ENCODE results near the gene BRSK2. TPM values are rescaled to one million over a fixed set of nuclear protein-coding genes. Genes with fewer than 3 reads are reported as not detected.

Gene BRSK2
- polyA plus RNA-seq, 1 of the 3 experiments (the other 2 are of a cell fraction), result 0.64 TPM

- POLR2A ChIA-PET, result no interaction called here
- Histone ChIP-seq H3K9me3 (no peaks in the 10 kb centered on the region), H3K4me1 (ENCODE audit: control insufficient read depth in 1 of 2, insufficient read depth in 2 of 2, low read depth in 1 of 2, low read length in 1 of 2) (peaks cover 0 to 10% of the 10 kb centered on the region in 2 experiments; a peak in 1 of 4 replicates), H3K4me3 (ENCODE audit: low read depth in 2 of 2, low read length in 1 of 2) (no peak overlapping the region), H4K20me1 (ENCODE audit: insufficient read depth) (no peaks in the 10 kb centered on the region), H3K27ac (ENCODE audit: low read depth in 2 of 2, low read length in 1 of 2) (no peak overlapping the region), H3K36me3 (replicated peaks in 1 of 2; ENCODE audit: control insufficient read depth in 1 of 2, insufficient read depth in 2 of 2, low read length in 1 of 2) (no peaks in the 10 kb centered on the region), H3K27me3 (ENCODE audit: insufficient read depth) (no peaks in the 10 kb centered on the region), H3F3A (replicated peaks; ENCODE audit: insufficient read depth) (no peaks in the 10 kb centered on the region), H3K79me2 (ENCODE audit: insufficient read depth) (no peaks in the 10 kb centered on the region), H3K9ac (no peak overlapping the region), H3K4me2 (no peak overlapping the region), H3K9me2 (no peaks in the 10 kb centered on the region), H2AFZ (ENCODE audit: low read depth) (no peak overlapping the region)
- no peak for DNase-seq
- TF ChIP-seq NFIC (IDR thresholded peaks at IDR 0.05; ENCODE audit: borderline replicate concordance) (no peak), USF1 (IDR thresholded peaks at IDR 0.05; ENCODE audit: borderline replicate concordance, low read depth) (no peak), FOSL2 (IDR thresholded peaks at IDR 0.05; ENCODE audit: borderline replicate concordance, low read depth) (no peak), YY1 (IDR thresholded peaks at IDR 0.05; ENCODE audit: low read depth) (no peak), PBX3 (IDR thresholded peaks at IDR 0.05) (no peak), TCF12 (IDR thresholded peaks at IDR 0.05) (no peak), POLR2AphosphoS5 (IDR thresholded peaks at IDR 0.05; ENCODE audit: low read depth, low read length) (no peak), GABPA (IDR thresholded peaks at IDR 0.05; ENCODE audit: low read depth) (no peak), REST (IDR thresholded peaks at IDR 0.05; ENCODE audit: low read depth, low read length) (no peak)
- WGBS (ENCODE audit: low lambda C conversion rate), result 89% methylated on average over 41 of the region's 50 CpGs
- CTCF ChIA-PET, result interaction anchor here (0.7 to 4.2 kb wide), 5 partner anchors 12 to 136 kb away, joined by 3 to 23 read pairs (median 3); no protein-coding TSS in a partner anchor
Measured at GRCh38 chr11:1460986-1461825, 71.5 kb downstream of the BRSK2 start.
